GM13977 (cell line): Measurements from ENCODE around the gene PGBD5.

Experiments
- DNase-seq: peaks from one replicate; pipeline ENCODE4 v3.0.0; 2012; ENCODE audit warnings: low spot score
- CTCF ChIP-seq: IDR thresholded peaks from 2 replicates; pipeline ENCODE4 v1.5.1; 2012; ENCODE audit warnings: mild to moderate bottlenecking, control low read depth; ENCODE audit not compliant: insufficient read depth; ENCODE audit errors: extremely low read depth, missing control alignments
- in situ Hi-C: fragments of 300-500 bp; cut with MboI; formaldehyde crosslinking; loops from one replicate; pipeline ENCODE4 v1.12.0; 2022; ENCODE audit warnings: low sequenced_read_pairs, low pct_unique_long_range_greater_than_20kb, mixed read lengths, inconsistent platforms; ENCODE audit not compliant: unreplicated experiment

The PGBD5 gene

GRCh38 chr1:230276401-230276800 is 149.7 kb downstream of the PGBD5 start:
- no peak for DNase-seq
- in situ Hi-C loops = no loop called here
- TF ChIP-seq CTCF = no peak

DNA sequence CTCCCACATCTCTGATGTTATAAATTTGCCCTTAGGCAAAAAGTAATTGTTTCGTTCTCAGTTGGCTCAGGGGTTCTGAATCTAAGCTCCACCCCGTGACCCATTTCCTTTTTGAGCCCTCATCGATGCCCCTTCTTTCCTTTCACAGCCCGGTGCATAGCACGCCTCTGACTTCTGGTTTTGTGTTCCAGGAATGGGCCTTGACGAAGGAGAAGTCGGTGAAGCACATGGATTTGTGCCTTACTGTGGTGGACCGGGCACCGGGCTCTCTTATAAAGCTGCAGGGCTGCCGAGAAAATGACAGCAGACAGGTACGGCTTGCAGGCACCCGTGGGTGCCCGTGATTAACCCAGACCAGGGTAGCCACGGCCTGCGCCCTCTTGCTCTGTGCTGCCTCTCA is 151.9 kb downstream of the PGBD5 start:
- in situ Hi-C loops = no loop called here
- TF ChIP-seq CTCF = no peak
- no peak for DNase-seq

- in situ Hi-C loops = no loop called here
Measured at GRCh38 chr1:230273141-230273710, 152.9 kb downstream of the PGBD5 start.

DNA sequence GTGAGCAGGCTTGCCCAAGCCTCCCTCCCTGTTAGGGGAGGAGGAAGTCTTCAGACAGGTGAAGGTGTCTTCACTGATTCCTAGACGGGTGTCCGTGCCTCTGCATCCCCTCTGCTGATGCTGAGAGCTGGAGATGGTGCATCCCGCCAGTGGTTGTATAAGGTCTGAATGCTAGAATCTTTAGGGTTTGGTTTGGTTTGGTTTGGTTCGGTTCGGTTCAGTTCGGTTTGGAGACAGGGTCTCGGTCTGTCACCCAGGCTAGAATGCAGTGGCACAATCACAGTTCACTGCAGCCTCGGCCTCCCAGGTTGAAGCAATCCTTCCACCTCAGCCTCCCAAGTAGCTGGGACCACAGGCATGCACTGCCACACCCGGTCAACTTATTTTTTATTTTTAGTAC is 153.6 kb downstream of the PGBD5 start:
- in situ Hi-C loops = no loop called here
- no peak for DNase-seq
- TF ChIP-seq CTCF = no peak

More at GRCh38 chr1:230273141-230273710, 152.9 kb downstream of the PGBD5 start:
- no peak for TF ChIP-seq CTCF
- no peak for DNase-seq

- DNase-seq = no peak
- in situ Hi-C loops = no loop called here
Measured at GRCh38 chr1:230271300-230272035, 154.7 kb downstream of the PGBD5 start.

More at GRCh38 chr1:230271300-230272035, 154.7 kb downstream of the PGBD5 start:
- no peak for TF ChIP-seq CTCF
